IMR-90 (cell line): ENCODE results near the gene OR5C1.

Source experiments
- CEBPB ChIP-seq: IDR thresholded peaks from 2 replicates; pipeline ENCODE4 v1.6.1; 2012; ENCODE audit warnings: low read depth, low read length, improper control_type of control experiment
- MAFK ChIP-seq: IDR thresholded peaks from 2 replicates; pipeline ENCODE4 v1.6.1; 2012; ENCODE audit warnings: low read depth, low read length, improper control_type of control experiment
- POLR2A ChIP-seq: IDR thresholded peaks from 2 replicates; pipeline ENCODE4 v1.6.1; 2012; ENCODE audit warnings: mild to moderate bottlenecking, low read depth, low read length

GRCh38 chr9:122780026-122780425 lies 8.7 kb upstream of the OR5C1 start:
- TF ChIP-seq MAFK, result no peak
- TF ChIP-seq POLR2A, result no peak
- TF ChIP-seq CEBPB, result no peak
